ENCODE data around the gene CNTN1. TPM values are rescaled to one million over a fixed set of nuclear protein-coding genes. Genes with fewer than 3 reads are reported as not detected.

Gene CNTN1
- total RNA-seq, 1 donor from 2014 or later = 0.46 TPM

GRCh38 chr12:40833818-40834217, 141.6 kb downstream of the CNTN1 start:
- Mint-ChIP-seq H3K27ac (ENCODE audit: unreplicated experiment) (no peak overlapping the region), H3K36me3 (ENCODE audit: low read depth, unreplicated experiment) (no peaks in the 10 kb centered on the region), H3K27me3 (ENCODE audit: unreplicated experiment) (no peaks in the 10 kb centered on the region), H3K4me1 (ENCODE audit: unreplicated experiment) (no peaks in the 10 kb centered on the region), H3K4me3 (ENCODE audit: unreplicated experiment) (no peak overlapping the region), H3K9me3 (ENCODE audit: unreplicated experiment) (no peaks in the 10 kb centered on the region)
- DNase-seq (ENCODE audit: low spot score) = no peak
- TF ChIP-seq, protein P1, sequence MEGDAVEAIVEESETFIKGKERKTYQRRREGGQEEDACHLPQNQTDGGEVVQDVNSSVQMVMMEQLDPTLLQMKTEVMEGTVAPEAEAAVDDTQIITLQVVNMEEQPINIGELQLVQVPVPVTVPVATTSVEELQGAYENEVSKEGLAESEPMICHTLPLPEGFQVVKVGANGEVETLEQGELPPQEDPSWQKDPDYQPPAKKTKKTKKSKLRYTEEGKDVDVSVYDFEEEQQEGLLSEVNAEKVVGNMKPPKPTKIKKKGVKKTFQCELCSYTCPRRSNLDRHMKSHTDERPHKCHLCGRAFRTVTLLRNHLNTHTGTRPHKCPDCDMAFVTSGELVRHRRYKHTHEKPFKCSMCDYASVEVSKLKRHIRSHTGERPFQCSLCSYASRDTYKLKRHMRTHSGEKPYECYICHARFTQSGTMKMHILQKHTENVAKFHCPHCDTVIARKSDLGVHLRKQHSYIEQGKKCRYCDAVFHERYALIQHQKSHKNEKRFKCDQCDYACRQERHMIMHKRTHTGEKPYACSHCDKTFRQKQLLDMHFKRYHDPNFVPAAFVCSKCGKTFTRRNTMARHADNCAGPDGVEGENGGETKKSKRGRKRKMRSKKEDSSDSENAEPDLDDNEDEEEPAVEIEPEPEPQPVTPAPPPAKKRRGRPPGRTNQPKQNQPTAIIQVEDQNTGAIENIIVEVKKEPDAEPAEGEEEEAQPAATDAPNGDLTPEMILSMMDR (IDR thresholded peaks at IDR 0.05; ENCODE audit: unreplicated experiment) = no peak

DNA sequence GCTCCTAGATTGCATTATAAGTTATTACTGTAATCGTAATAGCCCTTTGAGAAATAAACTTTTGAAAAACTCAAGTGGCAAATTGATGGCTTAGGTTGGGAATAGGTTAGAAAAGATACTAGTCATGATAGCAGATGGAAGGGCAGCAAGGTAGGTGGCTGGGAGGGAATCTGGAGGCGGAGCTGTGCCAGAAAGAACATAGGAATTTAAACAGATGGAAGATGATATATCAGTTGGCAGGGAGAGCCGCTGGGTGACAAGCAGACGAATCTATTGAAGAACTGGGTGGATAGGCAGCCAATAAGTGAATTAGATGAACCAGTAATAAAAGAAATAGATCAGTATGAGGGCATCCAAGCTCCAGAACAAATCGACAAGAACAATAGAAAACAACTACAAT, 142.1 kb downstream of the CNTN1 start:
- Mint-ChIP-seq H3K27ac (ENCODE audit: unreplicated experiment) (no peak overlapping the region), H3K4me1 (ENCODE audit: unreplicated experiment) (no peaks in the 10 kb centered on the region), H3K36me3 (ENCODE audit: low read depth, unreplicated experiment) (no peaks in the 10 kb centered on the region), H3K27me3 (ENCODE audit: unreplicated experiment) (no peaks in the 10 kb centered on the region), H3K4me3 (ENCODE audit: unreplicated experiment) (no peak overlapping the region), H3K9me3 (ENCODE audit: unreplicated experiment) (no peaks in the 10 kb centered on the region)
- TF ChIP-seq, protein P1 (IDR thresholded peaks at IDR 0.05; ENCODE audit: unreplicated experiment) = no peak
- no peak for DNase-seq (ENCODE audit: low spot score)

DNA sequence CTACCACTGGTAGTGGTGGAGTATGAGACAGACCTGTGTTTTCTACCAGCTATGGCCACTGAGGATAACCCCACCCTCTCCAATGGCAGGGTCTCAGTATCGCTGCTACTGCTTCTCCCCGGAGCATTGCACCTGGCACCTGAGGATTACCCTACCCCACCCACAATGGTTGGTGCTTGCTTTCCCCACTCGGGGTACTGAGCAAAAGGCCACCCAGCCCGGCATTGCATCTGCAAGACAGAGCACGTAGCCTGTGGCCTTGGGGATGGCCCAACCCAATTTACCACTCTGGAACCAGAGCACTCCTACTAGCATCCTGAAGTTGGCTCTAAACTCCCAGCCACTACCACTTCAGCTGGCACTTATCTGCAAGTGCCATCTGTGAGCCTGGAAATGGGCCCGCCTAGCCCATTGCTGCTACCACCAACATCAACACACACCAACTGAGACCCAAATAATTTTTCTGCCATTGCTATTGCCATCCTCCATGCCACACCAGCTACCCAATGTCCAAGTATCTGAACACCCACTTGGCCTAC, 145.7 kb downstream of the CNTN1 start:
- Mint-ChIP-seq H3K4me1 (ENCODE audit: unreplicated experiment) (no peaks in the 10 kb centered on the region), H3K9me3 (ENCODE audit: unreplicated experiment) (no peaks in the 10 kb centered on the region), H3K36me3 (ENCODE audit: low read depth, unreplicated experiment) (no peaks in the 10 kb centered on the region), H3K27ac (ENCODE audit: unreplicated experiment) (no peak overlapping the region), H3K4me3 (ENCODE audit: unreplicated experiment) (no peak overlapping the region), H3K27me3 (ENCODE audit: unreplicated experiment) (no peaks in the 10 kb centered on the region)
- TF ChIP-seq, protein P1 (IDR thresholded peaks at IDR 0.05; ENCODE audit: unreplicated experiment) = no peak
- DNase-seq (ENCODE audit: low spot score) = no peak

DNA sequence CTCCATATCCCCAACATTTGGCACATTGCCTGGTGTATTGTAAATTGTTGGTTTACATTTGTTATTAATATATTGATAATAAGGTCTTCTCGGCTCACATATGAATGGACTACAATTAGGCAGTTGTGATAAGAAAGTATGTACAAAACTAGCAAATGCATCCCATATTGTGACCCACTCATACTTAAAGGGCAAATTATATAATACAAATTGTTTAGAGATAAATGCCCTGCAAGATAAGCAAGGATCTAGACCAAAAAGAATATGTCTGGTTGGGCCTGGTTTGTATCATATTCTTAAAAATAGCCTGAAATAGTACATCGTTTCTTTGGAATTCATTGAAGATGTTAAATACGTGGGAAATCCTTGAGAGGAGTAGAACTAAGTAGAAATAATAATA, 151.3 kb downstream of the CNTN1 start:
- DNase-seq (ENCODE audit: low spot score) = no peak
- no peaks in the 10 kb centered on the region for H3K36me3 Mint-ChIP-seq (ENCODE audit: low read depth, unreplicated experiment)
- no peaks in the 10 kb centered on the region for H3K27me3 Mint-ChIP-seq (ENCODE audit: unreplicated experiment)
- TF ChIP-seq, protein P1 (IDR thresholded peaks at IDR 0.05; ENCODE audit: unreplicated experiment) = no peak
- H3K4me3 Mint-ChIP-seq (ENCODE audit: unreplicated experiment) = no peak overlapping the region
- no peaks in the 10 kb centered on the region for H3K4me1 Mint-ChIP-seq (ENCODE audit: unreplicated experiment)
- H3K27ac Mint-ChIP-seq (ENCODE audit: unreplicated experiment) = no peak overlapping the region
- H3K9me3 Mint-ChIP-seq (ENCODE audit: unreplicated experiment) = no peaks in the 10 kb centered on the region

GRCh38 chr12:40853221-40853620, 161.0 kb downstream of the CNTN1 start:
- Mint-ChIP-seq H3K4me1 (ENCODE audit: unreplicated experiment) (no peaks in the 10 kb centered on the region), H3K27me3 (ENCODE audit: unreplicated experiment) (no peaks in the 10 kb centered on the region), H3K27ac (ENCODE audit: unreplicated experiment) (no peak overlapping the region), H3K9me3 (ENCODE audit: unreplicated experiment) (no peaks in the 10 kb centered on the region), H3K36me3 (ENCODE audit: low read depth, unreplicated experiment) (no peaks in the 10 kb centered on the region), H3K4me3 (ENCODE audit: unreplicated experiment) (no peak overlapping the region)
- DNase-seq (ENCODE audit: low spot score) = no peak
- TF ChIP-seq, protein P1 (IDR thresholded peaks at IDR 0.05; ENCODE audit: unreplicated experiment) = no peak

Data from endothelial cell (in vitro differentiated cells).